Caki2 (cell line): ENCODE results near the gene ZC3H13. TPM values are rescaled to one million over a fixed set of nuclear protein-coding genes. Genes with fewer than 3 reads are reported as not detected.
"Not testable (repeated sequence)": the region's sequence is repeated elsewhere in the genome, so short reads cannot be mapped to it uniquely, and the experiment has no call there.

Source experiments
- DNase-seq: peaks from one replicate; pipeline ENCODE4 v3.0.0-alpha.2; 2015; ENCODE audit warnings: low read depth
- in situ Hi-C: cut with HindIII; loops from 2 replicates; pipeline ENCODE4 v1.10.0; 2016; ENCODE audit warnings: low sequenced_read_pairs, low pct_unique_long_range_greater_than_20kb, mixed read lengths
- total RNA-seq: library from RNA; depleted of rRNA; stranded (reverse); fragments of >200 nt; shearing (Covaris generic); gene quantifications from 2 replicates; pipeline ENCODE4 v1.2.3, GENCODE V29; 2014; ENCODE audit warnings: low replicate concordance

Gene ZC3H13
- total RNA-seq, 1 experiment from 2014 or later = 7.4 TPM

DNA sequence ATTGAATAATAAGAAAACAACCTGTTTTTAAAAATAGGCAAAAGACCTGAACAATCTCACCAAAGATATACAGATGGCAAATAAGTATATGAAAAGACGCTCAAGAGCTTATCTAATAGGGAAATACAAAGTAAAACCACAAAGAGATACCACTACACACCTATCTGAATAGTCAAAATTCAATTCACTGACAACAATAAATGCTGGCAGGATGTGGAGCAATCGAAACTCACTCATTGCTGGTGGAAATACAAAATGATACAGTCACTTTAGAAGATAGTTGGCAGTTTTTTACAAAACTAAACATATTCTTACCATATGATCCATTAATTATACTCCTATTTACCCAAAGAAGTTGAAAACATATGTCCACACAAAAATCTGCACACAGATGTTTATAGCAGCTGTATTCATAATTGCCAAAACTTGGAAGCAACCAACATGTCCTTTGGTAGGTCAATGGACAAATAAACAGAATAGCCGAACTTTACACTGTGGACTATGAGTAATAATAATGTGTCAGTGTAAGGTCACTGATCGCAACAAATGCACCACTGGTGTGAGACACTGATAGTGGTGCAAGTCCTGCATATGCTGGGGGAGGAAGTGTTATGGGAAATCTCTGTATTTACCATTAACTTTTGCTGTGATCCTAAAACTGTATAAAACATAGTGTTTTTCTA, 20.8 kb downstream of the ZC3H13 start:
- no peak for DNase-seq
- in situ Hi-C loops = no loop called here

DNA sequence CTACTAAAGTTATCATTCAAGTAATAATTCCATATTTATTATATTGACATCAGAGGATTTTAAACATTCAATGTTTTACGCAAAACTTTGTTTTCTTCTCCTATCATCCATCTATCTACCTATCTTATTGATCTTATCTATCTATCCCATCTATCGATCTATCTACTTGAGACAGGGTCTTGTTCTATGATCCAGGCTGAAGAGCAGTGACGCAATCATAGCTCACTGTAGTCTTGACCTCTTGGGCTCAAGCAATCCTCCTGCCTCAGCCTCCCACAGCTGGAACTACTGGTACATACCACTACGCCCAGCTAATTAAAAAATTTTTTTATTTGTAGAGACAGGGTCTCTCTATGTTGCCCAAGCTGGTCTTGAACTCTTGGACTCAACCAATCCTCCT, 27.4 kb downstream of the ZC3H13 start:
- in situ Hi-C loops = no loop called here

DNA sequence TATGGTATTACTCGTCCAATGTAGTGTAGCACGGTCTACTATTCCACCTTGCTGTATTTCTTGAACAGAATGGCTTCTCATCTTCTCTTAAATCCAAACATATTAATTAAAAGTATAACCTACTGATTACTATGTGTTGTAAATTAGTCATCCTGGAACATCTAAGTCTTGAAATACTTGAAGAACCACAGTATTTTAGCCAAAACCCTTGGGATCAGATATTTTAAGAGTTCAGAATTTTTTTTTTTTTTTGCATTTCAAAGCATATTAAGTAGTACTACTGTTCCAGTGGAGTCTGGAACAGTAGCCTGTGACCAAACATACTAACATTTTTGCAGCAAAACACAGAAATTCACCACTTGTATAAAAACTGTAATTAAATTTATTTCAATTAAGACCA, 30.1 kb downstream of the ZC3H13 start:
- DNase-seq = no peak
- in situ Hi-C loops = no loop called here

More for the DNA sequence above, 27.4 kb downstream of the ZC3H13 start:
- DNase-seq = no peak

DNA sequence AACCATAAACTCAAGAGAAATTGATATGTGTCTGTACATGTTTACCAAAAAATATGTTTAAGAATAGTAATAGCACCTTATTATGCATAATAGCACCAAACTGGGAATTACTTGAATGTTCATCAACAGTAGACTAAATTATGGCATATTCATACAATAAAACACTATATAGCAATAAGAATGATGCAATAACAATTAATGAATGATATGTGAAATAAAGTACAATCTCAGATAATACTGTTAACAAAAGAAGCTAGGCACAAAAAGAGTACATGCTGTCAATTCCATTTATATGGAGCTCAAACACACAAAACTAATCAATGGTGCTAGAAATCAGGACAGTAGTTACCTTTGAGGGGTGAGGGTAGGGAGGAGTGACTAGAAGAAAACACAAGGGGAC, 36.3 kb downstream of the ZC3H13 start:
- DNase-seq = no peak
- in situ Hi-C loops = no loop called here

DNA sequence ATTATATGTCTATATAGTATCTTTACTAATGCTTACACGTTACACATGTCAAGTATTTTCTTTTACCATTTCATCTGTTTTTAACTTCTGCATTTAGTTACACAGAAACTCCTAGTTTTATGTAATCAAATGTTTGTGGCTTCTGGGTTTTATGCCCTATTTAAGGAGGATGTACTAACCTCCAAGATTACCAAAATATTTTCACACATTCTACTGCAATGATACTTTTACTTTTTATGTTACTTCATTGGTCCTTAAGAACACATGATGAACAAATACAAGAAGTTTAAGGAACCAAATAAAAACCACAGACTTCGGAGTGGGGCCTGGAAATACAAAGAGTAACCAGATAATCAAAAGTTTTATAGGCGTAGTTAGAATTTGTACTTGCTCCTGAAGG, 37.2 kb downstream of the ZC3H13 start:
- in situ Hi-C loops = no loop called here
- DNase-seq = no peak

DNA sequence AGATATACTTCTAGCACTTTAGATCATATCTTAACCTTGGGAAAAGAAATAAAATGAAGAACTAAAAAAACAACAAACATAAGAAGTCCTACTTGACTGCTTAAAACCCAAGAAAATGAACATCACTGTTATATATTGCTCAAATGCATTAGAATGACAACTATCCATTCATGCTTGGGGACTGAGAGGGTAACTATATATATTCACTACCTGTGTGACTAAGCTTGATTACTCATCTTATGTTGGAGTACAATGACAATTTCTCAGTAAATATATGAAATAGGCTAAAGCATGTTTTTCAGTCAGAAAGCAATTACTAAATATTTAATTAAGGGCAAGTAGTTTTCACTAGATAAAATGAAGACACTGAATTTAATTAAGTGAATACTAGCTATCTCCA, 40.1 kb downstream of the ZC3H13 start:
- in situ Hi-C loops = no loop called here
- no peak for DNase-seq

DNA sequence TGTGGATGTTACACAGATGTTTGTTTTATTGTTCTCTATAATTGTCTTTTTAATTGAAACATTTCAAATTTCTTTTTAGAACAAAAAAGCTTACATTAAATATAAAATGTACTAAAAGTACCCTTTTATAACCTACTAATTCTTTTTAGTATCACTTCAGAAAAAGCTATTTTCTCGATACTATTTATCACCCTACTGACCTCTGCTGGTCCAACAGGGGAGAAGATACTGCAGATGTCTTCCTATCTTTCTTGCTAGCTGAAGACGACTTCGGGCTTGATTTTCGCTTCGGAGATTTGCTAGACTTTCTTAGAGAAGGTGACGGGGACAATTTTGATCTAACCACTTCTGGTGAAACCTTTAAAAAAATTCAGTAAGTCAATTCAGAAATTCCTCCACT, 42.4 kb downstream of the ZC3H13 start:
- DNase-seq = no peak
- in situ Hi-C loops = no loop called here

DNA sequence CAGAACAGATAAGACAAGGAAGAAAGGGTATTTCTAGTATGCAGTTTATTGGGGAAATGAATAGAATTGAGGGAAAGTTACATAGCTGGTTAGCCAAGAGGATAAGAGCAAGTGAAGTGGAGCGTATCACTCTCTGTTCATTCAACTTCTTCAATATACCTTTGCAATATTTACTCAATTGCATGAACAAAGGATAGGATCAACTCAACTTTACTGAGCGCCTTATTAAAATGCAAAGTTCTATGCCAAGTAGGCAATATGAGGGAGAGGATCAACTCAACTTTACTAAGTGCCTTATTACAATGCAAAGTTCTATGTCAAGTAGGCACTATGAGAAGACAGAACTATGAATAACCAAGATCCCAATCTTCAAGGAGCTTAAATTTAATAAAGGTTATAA, 43.9 kb downstream of the ZC3H13 start:
- DNase-seq = no peak
- in situ Hi-C loops = no loop called here

DNA sequence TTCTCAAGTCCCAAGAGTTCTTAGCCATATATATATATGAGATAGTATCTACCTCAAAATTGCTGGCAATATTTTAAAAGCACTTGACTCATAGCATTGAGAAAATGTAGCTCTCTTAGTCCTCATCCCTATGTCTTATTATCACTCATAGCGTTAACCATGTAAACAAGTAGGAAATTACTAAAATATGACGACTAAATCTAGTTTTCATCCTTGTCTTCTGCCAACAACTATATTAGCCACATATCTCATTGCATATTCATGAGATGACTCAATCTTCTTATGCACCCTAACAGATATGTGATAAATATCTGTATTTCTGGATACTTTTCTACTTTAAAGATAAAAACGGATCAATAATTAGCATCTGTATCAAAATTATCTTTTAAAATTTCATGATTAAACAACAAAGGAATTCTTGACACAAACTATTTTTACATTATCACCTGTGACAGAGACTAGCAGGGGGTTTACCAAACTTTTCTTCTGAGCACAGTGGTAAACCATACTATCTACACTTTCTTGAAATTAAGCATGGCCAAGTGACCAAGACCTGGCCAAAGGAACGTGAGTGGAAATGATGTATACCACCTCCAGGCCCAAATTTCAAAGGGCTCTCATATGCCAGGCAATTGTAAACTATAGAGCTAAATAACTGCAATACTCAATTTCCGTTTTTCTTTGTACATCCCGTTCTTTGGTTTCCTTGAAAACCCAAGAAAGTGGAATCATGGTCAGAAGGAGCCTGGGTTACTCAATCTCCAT, 45.7 kb downstream of the ZC3H13 start:
- DNase-seq = no peak
- in situ Hi-C loops = no loop called here

DNA sequence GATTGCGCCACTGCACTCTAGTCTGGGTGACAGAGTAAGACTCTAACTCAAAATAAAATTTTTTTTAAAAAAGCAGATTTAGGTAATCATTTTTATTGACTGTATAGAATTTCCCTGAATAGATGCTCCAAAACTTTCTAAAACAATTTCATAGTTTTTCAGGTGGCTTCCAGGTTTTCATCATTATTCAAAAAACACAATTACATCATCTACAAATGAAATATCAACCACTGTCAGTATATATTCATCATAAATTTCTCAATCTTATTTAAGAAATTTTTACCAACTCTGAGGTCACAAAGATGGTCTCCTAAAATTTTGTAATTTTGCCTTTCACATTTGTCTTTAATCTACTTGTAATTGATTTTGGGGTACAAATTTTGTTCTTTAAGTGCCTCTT, 48.1 kb downstream of the ZC3H13 start:
- DNase-seq = no peak

DNA sequence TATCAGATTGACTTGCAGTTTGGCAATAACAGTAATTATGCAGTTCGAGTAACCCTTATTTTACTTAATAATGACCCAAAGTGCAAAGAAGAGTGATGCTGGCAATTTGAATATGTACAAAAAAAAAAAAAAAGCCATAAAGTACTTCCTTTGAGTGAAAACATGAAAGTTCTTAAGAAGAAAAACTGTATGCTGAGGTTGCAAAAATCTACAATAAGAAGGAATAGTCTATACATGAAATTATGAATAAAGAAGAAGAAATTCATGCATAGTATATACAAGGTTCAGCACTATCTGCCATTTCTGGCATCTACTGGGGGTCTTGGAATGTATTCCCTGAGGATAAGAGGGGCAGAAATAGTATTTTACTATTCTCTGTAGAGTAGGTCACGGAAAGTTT, 55.9 kb downstream of the ZC3H13 start:
- no peak for DNase-seq
- in situ Hi-C loops = no loop called here

More for the DNA sequence above, 48.1 kb downstream of the ZC3H13 start:
- in situ Hi-C loops = no loop called here

DNA sequence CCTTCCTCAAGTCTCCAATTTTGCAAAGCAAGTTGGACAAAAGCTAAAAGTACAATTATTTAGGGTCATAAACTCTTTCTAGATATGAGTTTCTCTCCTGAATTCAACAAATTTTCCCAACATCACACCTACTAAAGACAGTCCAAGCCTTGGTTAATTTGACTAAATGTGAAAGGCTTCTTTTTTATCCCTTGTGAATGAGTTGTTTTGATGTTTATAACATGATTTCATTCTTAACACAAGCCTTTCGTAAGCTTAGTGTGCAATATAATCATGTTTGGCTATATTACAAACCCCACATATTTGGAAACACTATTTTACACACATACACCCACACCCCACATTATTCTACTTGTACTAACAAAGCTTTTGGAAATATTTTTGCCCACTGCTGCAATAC, 57.3 kb downstream of the ZC3H13 start:
- no peak for DNase-seq
- in situ Hi-C loops = no loop called here

DNA sequence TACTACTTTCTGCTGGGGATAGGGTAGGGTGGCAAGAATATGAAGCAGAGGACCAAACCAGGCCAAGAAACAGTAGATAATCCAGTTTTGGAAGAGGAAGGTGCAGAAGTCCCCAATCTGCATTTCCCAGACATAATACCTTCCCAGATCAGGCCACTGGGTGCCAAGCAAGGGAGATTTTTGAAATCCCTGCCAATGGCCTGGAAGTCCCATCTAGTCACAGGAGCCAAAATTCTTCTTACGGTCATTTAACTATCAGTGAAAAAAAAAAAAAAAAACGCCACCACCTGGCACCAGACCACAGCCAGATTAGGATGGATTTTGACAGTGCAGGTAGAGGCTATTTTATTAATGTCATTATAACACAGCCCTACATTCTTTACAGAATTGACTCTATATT, 57.8 kb downstream of the ZC3H13 start:
- no peak for DNase-seq
- in situ Hi-C loops = no loop called here

DNA sequence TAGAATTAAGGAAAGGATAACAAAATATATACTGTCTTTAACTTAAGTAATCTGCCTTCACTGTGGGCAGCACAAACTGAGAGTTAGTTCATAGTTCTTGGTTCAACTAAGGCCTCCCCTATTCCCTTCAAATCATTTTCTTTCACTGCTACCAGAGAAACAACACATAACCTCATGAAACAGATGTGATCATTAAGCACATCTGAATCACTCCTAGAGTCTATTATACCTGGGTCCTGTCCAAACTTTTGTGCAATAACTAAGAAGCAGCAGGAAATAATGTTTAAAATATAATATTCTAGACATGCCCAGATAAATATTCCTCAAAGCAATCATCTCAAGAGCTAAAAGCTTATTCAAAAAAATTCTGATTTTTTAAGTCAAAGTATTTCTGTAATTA, 62.9 kb downstream of the ZC3H13 start:
- in situ Hi-C loops = no loop called here
- no peak for DNase-seq

DNA sequence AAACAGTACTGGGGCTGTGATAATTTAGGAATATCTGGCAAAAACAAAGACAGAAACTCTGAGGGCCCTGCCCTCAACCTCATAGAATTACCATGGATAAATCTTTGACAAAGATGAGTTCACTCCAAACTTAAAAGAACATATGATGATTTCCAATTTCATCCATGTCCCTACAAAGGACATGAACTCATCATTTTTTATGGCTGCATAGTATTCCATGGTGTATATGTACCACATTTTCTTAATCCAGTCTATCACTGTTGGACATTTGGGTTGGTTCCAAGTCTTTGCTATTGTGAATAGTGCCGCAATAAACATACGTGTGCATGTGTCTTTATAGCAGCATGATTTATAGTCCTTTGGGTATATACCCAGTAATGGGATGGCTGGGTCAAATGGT, 71.4 kb downstream of the ZC3H13 start:
- in situ Hi-C loops, DNase-seq: not testable (repeated sequence)

DNA sequence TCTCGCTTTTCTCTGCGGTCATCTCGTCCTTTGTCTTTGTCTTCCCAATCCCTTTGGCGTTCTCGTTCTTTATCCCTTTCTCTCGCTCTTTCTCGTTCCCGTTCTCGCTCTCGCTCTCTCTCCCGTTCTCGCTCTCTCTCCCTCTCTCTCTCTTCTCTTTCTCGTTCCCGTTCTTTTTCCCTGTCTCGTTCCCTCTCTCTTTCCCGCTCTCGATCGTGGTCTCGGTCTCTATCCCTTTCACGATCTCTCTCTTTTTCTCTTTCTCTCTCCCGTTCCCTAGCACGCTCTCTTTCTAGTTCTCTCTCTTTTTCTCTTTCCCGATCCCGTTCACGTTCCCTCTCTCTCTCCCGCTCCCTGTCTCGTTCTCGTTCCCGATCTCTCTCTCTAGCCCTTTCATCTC, 77.2 kb downstream of the ZC3H13 start:
- in situ Hi-C loops = no loop called here
- no peak for DNase-seq

DNA sequence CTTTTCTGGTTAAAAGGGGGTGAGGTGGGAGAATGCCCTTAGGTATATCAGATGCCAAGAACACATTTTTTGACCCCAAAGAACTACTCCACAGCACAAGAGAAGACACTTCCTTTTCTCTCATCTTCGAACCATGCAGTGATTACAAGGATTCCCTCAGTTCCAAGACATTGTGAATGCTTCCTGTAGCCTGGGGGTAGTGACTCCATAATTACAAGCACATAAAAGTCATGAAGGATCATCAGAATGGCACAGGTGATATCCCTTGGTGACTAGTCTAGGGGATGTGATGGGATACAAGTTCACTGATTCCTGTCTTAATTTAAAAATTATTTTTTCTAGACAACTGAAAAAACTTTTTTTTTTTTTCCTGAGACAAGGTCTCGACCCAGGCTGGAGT, 78.0 kb downstream of the ZC3H13 start:
- no peak for DNase-seq
- in situ Hi-C loops = no loop called here

DNA sequence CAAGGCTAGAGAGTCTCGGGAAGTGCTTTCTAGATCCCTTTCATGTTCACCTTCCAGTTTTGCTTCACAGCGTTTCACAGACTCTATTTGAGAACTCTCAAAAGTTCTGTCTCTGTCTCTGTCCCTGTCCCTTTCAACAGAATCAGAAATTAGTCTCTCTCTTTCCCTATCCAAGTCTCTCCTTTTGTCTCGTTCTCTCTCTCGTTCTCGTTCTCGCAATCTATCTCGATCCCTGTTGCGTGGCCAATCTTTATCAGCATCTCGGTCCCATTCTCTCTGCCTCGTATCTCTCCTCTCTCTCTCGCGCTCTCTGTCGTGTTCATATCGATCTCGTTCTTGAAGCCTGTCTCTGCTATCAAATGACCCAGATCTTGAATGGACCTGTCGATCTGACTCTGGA, 85.0 kb downstream of the ZC3H13 start:
- in situ Hi-C loops = no loop called here
- DNase-seq = no peak

DNA sequence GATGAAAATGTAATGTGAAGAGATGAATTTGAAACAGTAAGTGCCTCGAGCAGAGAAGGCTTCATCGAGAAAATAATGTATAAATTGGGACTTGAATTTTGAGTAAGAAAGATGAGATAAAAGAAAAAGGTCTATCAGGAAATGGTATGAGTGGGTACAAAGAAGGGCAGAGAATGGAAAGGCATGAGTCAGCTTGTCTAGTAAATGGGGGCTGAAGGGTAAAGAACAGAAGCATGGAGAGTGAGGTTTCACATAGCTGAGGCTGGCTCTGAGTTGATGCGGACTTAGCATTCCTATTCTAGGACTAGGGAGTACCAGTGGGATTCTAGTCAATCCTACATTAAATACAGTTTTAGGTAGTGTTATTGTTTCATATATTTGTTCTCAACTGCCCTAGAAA, 85.8 kb downstream of the ZC3H13 start:
- no peak for DNase-seq
- in situ Hi-C loops = no loop called here

DNA sequence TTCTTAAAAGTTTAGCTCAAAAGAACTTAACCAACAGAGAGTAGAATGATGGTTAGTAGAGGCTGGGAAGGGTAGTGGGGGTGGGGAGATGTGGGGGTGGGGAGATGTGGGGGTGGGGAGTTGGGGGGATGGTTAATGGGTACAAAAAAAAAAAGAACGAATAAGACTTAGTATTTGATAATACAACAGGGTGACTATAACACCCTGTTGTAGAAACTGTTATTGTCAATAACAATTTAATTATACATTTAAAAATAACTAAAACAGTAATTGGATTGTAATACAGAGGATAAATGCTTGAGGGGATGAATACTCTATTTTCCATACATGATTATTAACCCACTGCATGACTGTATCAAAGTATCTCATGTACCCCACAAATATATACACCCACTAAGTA, 91.1 kb downstream of the ZC3H13 start:
- DNase-seq = no peak
- in situ Hi-C loops = no loop called here
